ENCODE data around the gene POLA1.

POLA1 gene

GRCh38 chrX:24692305-24692704 is 1.4 kb upstream of the POLA1 start:
- DNase-seq (ENCODE audit: low read depth): no peak

- no peak for DNase-seq (ENCODE audit: low read depth)
Observed at GRCh38 chrX:24694825-24695224, 1.1 kb downstream of the POLA1 start.

GRCh38 chrX:24696294-24696693 is 2.6 kb downstream of the POLA1 start:
- no peak for DNase-seq (ENCODE audit: low read depth)

- DNase-seq (ENCODE audit: low read depth): no peak
Observed at GRCh38 chrX:24702362-24703184, 8.9 kb downstream of the POLA1 start.

GRCh38 chrX:24703185-24703494 is 9.4 kb downstream of the POLA1 start:
- no peak for DNase-seq (ENCODE audit: low read depth)

GRCh38 chrX:24718771-24719170 is 25.1 kb downstream of the POLA1 start:
- DNase-seq (ENCODE audit: low read depth): no peak

GRCh38 chrX:24720036-24720435 is 26.3 kb downstream of the POLA1 start:
- no peak for DNase-seq (ENCODE audit: low read depth)

- DNase-seq (ENCODE audit: low read depth): no peak
Observed at GRCh38 chrX:24728530-24728929, 34.8 kb downstream of the POLA1 start.

GRCh38 chrX:24732766-24733500 is 39.2 kb downstream of the POLA1 start:
- no peak for DNase-seq (ENCODE audit: low read depth)

GRCh38 chrX:24741330-24741729 is 47.6 kb downstream of the POLA1 start:
- no peak for DNase-seq (ENCODE audit: low read depth)

- no peak for DNase-seq (ENCODE audit: low read depth)
Observed at GRCh38 chrX:24748196-24748595, 54.5 kb downstream of the POLA1 start.

- no peak for DNase-seq (ENCODE audit: low read depth)
Observed at GRCh38 chrX:24759786-24760185, 66.1 kb downstream of the POLA1 start.

- peak; percentile 18 for DNase-seq (ENCODE audit: low read depth)
Observed at GRCh38 chrX:24760363-24761000, 66.8 kb downstream of the POLA1 start.

- no peak for DNase-seq (ENCODE audit: low read depth)
Observed at GRCh38 chrX:24761306-24761705, 67.6 kb downstream of the POLA1 start.

- no peak for DNase-seq (ENCODE audit: low read depth)
Observed at GRCh38 chrX:24763989-24764388, 70.3 kb downstream of the POLA1 start.

- DNase-seq (ENCODE audit: low read depth): no peak
Observed at GRCh38 chrX:24767557-24767956, 73.8 kb downstream of the POLA1 start.

GRCh38 chrX:24768556-24768955 is 74.8 kb downstream of the POLA1 start:
- DNase-seq (ENCODE audit: low read depth): no peak

GRCh38 chrX:24774650-24775049 is 80.9 kb downstream of the POLA1 start:
- no peak for DNase-seq (ENCODE audit: low read depth)

GRCh38 chrX:24775891-24776290 is 82.2 kb downstream of the POLA1 start:
- DNase-seq (ENCODE audit: low read depth): no peak

- no peak for DNase-seq (ENCODE audit: low read depth)
Observed at GRCh38 chrX:24777660-24778059, 83.9 kb downstream of the POLA1 start.

GRCh38 chrX:24782011-24782410 is 88.3 kb downstream of the POLA1 start:
- DNase-seq (ENCODE audit: low read depth): no peak

- no peak for DNase-seq (ENCODE audit: low read depth)
Observed at GRCh38 chrX:24789047-24789446, 95.3 kb downstream of the POLA1 start.

- DNase-seq (ENCODE audit: low read depth): no peak
Observed at GRCh38 chrX:24790166-24790565, 96.4 kb downstream of the POLA1 start.

All from GM04503 (cell line).